GM13976 (cell line): ENCODE data around the gene SPAM1.

Source experiments
- DNase-seq: peaks from one replicate; pipeline ENCODE4 v3.0.0; 2012; ENCODE audit warnings: low spot score
- in situ Hi-C: fragments of 300-500 bp; cut with MboI; formaldehyde crosslinking; loops from one replicate; pipeline ENCODE4 v1.12.0; 2022; ENCODE audit warnings: low sequenced_read_pairs, mixed read lengths, inconsistent platforms; ENCODE audit not compliant: unreplicated experiment
- TF ChIP-seq, protein P1 (sequence below): IDR thresholded peaks from 2 replicates; pipeline ENCODE4 v1.5.1; 2012; ENCODE audit warnings: borderline replicate concordance, mild to moderate bottlenecking; ENCODE audit not compliant: insufficient read depth; ENCODE audit errors: extremely low read depth, missing control alignments, control extremely low read depth

The SPAM1 gene

DNA sequence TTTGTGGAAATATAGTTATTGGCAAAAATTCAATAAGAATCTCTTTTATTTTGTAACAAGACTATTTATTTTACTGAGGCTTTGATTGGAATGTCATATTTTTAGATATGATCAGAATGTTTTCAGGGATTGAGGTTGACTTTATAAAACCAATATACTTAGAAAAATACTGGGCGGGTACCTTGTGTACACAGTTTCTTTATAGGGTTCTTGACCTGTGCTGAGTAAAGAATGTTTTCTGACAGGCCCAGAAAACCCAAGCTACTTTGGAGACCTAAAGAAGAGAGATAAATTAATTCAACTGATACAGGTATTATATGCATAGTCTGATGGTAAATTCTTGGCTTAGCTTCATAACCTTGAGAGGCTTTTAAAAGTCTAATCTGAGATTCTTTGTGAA is 23.9 kb upstream of the SPAM1 start:
- DNase-seq: no peak
- TF ChIP-seq, protein P1, sequence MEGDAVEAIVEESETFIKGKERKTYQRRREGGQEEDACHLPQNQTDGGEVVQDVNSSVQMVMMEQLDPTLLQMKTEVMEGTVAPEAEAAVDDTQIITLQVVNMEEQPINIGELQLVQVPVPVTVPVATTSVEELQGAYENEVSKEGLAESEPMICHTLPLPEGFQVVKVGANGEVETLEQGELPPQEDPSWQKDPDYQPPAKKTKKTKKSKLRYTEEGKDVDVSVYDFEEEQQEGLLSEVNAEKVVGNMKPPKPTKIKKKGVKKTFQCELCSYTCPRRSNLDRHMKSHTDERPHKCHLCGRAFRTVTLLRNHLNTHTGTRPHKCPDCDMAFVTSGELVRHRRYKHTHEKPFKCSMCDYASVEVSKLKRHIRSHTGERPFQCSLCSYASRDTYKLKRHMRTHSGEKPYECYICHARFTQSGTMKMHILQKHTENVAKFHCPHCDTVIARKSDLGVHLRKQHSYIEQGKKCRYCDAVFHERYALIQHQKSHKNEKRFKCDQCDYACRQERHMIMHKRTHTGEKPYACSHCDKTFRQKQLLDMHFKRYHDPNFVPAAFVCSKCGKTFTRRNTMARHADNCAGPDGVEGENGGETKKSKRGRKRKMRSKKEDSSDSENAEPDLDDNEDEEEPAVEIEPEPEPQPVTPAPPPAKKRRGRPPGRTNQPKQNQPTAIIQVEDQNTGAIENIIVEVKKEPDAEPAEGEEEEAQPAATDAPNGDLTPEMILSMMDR: no peak
- in situ Hi-C loops: no loop called here

DNA sequence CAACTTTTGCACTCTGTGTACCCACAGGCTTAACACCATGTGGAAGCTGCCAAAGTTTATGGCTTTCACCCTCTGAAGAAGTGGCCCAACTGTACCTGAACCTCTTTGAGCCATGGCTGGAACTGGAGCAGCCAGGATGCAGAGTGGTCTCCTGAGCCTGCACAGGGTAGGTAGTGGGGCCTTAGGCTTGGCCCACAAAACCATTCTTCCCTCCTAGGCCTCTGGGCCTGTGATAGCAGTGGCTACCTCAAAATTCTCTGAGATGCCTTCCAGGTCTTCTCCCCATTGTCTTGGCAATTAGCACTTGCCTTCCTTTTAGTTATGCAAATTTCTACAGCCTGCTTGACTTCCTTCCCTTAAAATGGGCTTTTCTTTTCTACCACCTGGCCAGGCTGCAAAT is 19.3 kb upstream of the SPAM1 start:
- in situ Hi-C loops: no loop called here
- TF ChIP-seq, protein P1: no peak
- no peak for DNase-seq

DNA sequence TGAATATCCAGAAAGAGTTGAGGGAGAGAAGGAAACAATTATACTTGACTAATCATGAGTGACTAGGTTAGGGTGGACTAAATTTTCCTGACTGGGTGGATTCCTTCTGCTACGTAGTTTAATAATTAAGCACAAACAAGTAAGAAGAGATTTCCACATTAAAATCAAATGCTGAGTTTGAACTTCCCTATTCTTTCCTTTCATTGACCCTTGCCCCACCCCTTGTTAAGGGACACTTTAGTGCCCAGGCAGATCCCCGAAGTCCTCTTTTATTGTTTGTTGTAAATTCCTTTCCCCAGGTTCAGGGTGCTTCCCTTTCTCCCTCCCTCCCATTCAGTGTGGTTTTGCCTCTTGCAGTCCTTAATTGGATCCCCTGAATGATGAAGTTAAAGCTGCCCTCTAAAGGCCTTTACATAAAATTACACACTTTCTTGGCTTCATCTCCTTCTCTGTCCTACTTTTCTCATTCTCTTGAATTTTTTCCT is 8.8 kb upstream of the SPAM1 start:
- peak; percentile 36 for DNase-seq
- in situ Hi-C loops: no loop called here
- TF ChIP-seq, protein P1: no peak

DNA sequence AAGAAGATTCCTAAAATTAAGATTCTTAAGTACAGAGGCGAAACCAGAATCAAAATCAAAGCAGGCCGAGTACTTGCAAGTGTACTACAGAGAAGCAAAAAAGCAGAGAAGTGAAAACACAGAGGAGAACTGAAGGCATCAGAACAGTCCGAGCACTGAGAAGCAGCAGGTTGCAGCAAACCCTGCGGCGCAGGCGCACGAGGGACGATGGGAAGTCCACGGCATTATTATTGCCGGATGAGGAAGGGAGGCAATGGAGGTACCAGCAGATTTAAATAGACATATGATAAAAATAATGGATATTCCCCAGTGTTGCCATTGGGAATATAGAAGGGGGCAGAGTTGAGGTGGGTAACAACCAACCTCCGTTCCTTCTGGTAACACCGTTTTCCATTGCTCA is 7.2 kb upstream of the SPAM1 start:
- TF ChIP-seq, protein P1: no peak
- in situ Hi-C loops: no loop called here
- DNase-seq: no peak

DNA sequence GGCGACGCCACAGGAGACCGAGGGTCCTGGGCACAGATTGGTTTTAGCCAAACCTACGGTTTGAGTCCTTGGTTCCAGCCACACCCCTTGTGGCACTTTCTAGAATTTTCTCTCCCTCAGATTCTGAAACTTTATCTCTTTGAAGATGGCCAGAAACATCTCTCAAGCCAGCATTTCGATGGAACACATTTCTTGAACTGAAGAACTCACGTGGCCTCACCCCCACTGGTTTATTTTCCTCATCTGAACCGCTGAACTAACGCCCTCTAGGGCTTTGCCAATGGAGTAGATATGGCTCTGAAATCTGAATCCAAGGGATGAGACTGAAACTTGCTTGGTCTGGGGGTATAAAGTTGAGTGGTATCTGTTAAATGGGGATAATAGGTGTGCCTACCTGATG is 6.7 kb upstream of the SPAM1 start:
- in situ Hi-C loops: no loop called here
- no peak for DNase-seq
- TF ChIP-seq, protein P1: no peak

DNA sequence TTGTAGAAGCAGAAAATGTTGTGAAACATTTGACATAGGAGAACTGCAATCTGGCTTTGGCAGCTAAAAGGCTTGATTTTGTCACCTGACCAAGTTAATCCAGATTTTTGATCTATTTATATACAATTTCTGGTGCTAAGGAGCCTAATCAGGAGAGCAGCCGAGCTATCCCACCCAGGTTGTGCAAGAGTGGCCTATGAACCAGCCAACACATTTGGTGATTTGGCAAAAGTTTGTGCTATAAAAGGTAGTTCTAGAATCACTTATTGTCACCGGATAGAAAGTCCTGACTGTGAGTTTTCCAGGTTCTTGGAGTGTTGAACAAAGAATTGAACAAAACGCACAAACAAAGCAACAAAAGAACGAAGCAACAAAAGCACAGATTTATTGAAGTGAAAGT is 1.4 kb upstream of the SPAM1 start:
- no peak for DNase-seq
- TF ChIP-seq, protein P1: no peak
- in situ Hi-C loops: no loop called here

DNA sequence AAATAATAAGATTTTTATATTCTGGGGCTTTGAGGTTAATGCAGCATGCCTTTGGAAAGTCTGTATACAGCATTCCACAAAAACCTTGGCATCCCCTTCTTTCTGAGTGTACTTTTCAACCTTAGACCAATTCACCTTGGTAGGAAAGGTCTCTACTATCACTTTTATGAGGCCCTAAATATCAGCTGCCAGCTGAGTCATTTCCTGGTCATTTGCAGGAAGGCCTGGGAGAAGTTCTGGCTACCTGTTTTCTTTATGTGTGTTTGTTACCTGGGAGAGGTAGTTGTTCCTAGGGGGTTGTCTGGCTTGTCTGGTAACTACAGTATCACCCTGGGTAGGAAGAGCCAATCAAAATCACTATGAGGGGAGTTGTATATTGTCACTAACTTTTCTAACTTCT is 4.1 kb downstream of the SPAM1 start:
- TF ChIP-seq, protein P1: no peak
- DNase-seq: no peak
- in situ Hi-C loops: no loop called here
